Upper lobe of left lung (tissue), 6 donors: ENCODE measurements around the gene CAB39. TPM values are rescaled to one million over a fixed set of nuclear protein-coding genes. Genes with fewer than 3 reads are reported as not detected.
A peak's percentile ranks its signal among the peaks of the same experiment; 100 is the strongest.

Source experiments
- ATAC-seq, 2 donors: fragments of 200-7000 bp; cut with Tn5 transposase; one replicate each; pipeline ENCODE4 v1.9.1; 2022; ENCODE audit warnings: mild to moderate bottlenecking in 2 of 2, moderate library complexity in 2 of 2; ENCODE audit not compliant: low FRiP score in 2 of 2
- DNase-seq, 2 donors: peaks; one replicate each; pipeline ENCODE4 v3.0.0-alpha.2; 2019 to 2020
- H3K27ac ChIP-seq, 4 donors: fragments of 200-600 bp; sonication (generic); one replicate each; pipeline ENCODE4 v1.5.1; 2016 to 2019
- H3K27me3 ChIP-seq, 4 donors: fragments of 200-600 bp; sonication (generic); one replicate each; pipeline ENCODE4 v1.5.1; 2017 to 2019
- H3K36me3 ChIP-seq, 4 donors: fragments of 200-600 bp; sonication (generic); one replicate each; pipeline ENCODE4 v1.5.1; 2016 to 2019
- H3K4me1 ChIP-seq, 4 donors: fragments of 200-600 bp; sonication (generic); one replicate each; pipeline ENCODE4 v1.5.1; 2018 to 2019
- H3K4me3 ChIP-seq, 4 donors: fragments of 200-600 bp; sonication (generic); one replicate each; pipeline ENCODE4 v1.5.1; 2017 to 2019; ENCODE audit warnings: mild to moderate bottlenecking in 2 of 4, moderate library complexity in 1 of 4
- H3K9me3 ChIP-seq, 4 donors: fragments of 200-600 bp; sonication (generic); one replicate each; pipeline ENCODE4 v1.5.1; 2018 to 2019
- CTCF ChIP-seq, 6 experiments: fragments of 450-650 bp in 4 of 6; fragments of 200-600 bp in 2 of 6; sonication (generic) in 2 of 6; IDR thresholded peaks; one replicate each; pipeline ENCODE4 v1.5.1; 2016 to 2019; ENCODE audit warnings: antibody characterized with exemption in 6 of 6
- EP300 ChIP-seq, 4 donors: sonication (generic); formaldehyde crosslinking; IDR thresholded peaks; one replicate each; pipeline ENCODE4 v1.5.1; 2017; ENCODE audit warnings: antibody characterized with exemption in 4 of 4, control low read depth in 2 of 4
- POLR2A ChIP-seq, 4 donors: fragments of 450-650 bp; IDR thresholded peaks; one replicate each; pipeline ENCODE4 v1.5.1; 2016 to 2017; ENCODE audit warnings: antibody characterized with exemption in 4 of 4, mild to moderate bottlenecking in 2 of 4
- POLR2AphosphoS5 ChIP-seq, 2 donors: sonication (generic); formaldehyde crosslinking; IDR thresholded peaks; one replicate each; pipeline ENCODE4 v1.5.1; 2017; ENCODE audit warnings: antibody characterized with exemption in 2 of 2
- WGBS, 2 donors: methylation state at CpG; one replicate each; pipeline ENCODE4 v1.1.5; 2017 to 2018; 5-methylcytosine and 5-hydroxymethylcytosine counted together
- total RNA-seq, 6 donors: library from RNA; depleted of rRNA in 4 of 6; stranded (reverse); fragments of >200 nt in 4 of 6; gene quantifications; one replicate each; pipeline versions ENCODE4 v1.1.0 to v1.2.1, GENCODE V29; 2016 to 2021
- donor health status: DM: no; HTN: no; CAD: no; lungs with moderate emphysema.
- donor health status: DM: no; HTN: yes; CAD: no; lungs with severe emphysema.

The CAB39 gene
- total RNA-seq, 6 donors from 2014 or later: 56.5 to 125 (median 76.7) TPM

- Histone ChIP-seq H3K4me3 (no peak overlapping the region), H3K27me3 (no peaks in the 10 kb centered on the region), H3K27ac (no peak overlapping the region), H3K9me3 (peaks cover 0 to 7% (median 3%) of the 10 kb centered on the region in 4 donors), H3K36me3 (no peaks in the 10 kb centered on the region), H3K4me1 (peaks cover 0 to 5% (median 2%) of the 10 kb centered on the region in 4 donors)
- no peak for ATAC-seq
- no peak for TF ChIP-seq EP300 (IDR thresholded peaks at IDR 0.05)
- no peak for TF ChIP-seq POLR2AphosphoS5 (IDR thresholded peaks at IDR 0.05)
- TF ChIP-seq POLR2A (IDR thresholded peaks at IDR 0.05): no peak
- TF ChIP-seq CTCF (IDR thresholded peaks at IDR 0.05): no peak
- DNase-seq: no peak
- 76% methylated on average over 4 of the region's 4 CpGs for WGBS, 2 donors
Observed at GRCh38 chr2:230843132-230843531, 130.5 kb downstream of the CAB39 start.

- no peak overlapping the region for H3K27ac ChIP-seq
- H3K4me1 ChIP-seq: peaks cover 0 to 6% (median 2%) of the 10 kb centered on the region in 4 donors
- ATAC-seq: no peak
- no peaks in the 10 kb centered on the region for H3K9me3 ChIP-seq
- no peak for DNase-seq
- no peak for TF ChIP-seq POLR2A (IDR thresholded peaks at IDR 0.05)
- TF ChIP-seq EP300 (IDR thresholded peaks at IDR 0.05): no peak
- no peak for TF ChIP-seq POLR2AphosphoS5 (IDR thresholded peaks at IDR 0.05)
- TF ChIP-seq CTCF (IDR thresholded peaks at IDR 0.05): no peak
- H3K36me3 ChIP-seq: no peaks in the 10 kb centered on the region
- no peaks in the 10 kb centered on the region for H3K27me3 ChIP-seq
- H3K4me3 ChIP-seq: no peak overlapping the region
- 96 to 98% methylated on average over 6 of the region's 6 CpGs for WGBS, 2 donors
Observed at GRCh38 chr2:230846360-230846759, 133.7 kb downstream of the CAB39 start.

- H3K9me3 ChIP-seq: no peaks in the 10 kb centered on the region
- H3K27ac ChIP-seq: no peak overlapping the region
- TF ChIP-seq POLR2A (IDR thresholded peaks at IDR 0.05) (no peak), POLR2AphosphoS5 (IDR thresholded peaks at IDR 0.05) (no peak), CTCF (IDR thresholded peaks at IDR 0.05) (peak; percentile 79 to 88 (median 84)), EP300 (IDR thresholded peaks at IDR 0.05) (no peak)
- peak; percentile 91 to 95 for ATAC-seq
- no peaks in the 10 kb centered on the region for H3K36me3 ChIP-seq
- H3K27me3 ChIP-seq: no peaks in the 10 kb centered on the region
- DNase-seq: peak; percentile 91 to 97
- peaks cover 0 to 6% (median 2%) of the 10 kb centered on the region in 4 donors for H3K4me1 ChIP-seq
- H3K4me3 ChIP-seq: peak overlapping the region in 1 of 4 donors; percentile 4
- 13 to 18% methylated on average over 21 to 32 of the region's 32 CpGs for WGBS, 2 donors
Observed at GRCh38 chr2:230847883-230848388, 135.3 kb downstream of the CAB39 start.

- no peaks in the 10 kb centered on the region for H3K27me3 ChIP-seq
- peak; percentile 52 to 57 for ATAC-seq
- WGBS, 2 donors: 60 to 72% methylated on average over 40 of the region's 40 CpGs
- DNase-seq: peak; percentile 64 to 92
- H3K4me3 ChIP-seq: no peak overlapping the region
- H3K27ac ChIP-seq: no peak overlapping the region
- peaks cover 0 to 6% (median 2%) of the 10 kb centered on the region in 4 donors for H3K4me1 ChIP-seq
- H3K36me3 ChIP-seq: no peaks in the 10 kb centered on the region
- TF ChIP-seq POLR2AphosphoS5 (IDR thresholded peaks at IDR 0.05) (no peak), CTCF (IDR thresholded peaks at IDR 0.05) (peak; percentile 63 to 88 (median 72))
- H3K9me3 ChIP-seq: no peaks in the 10 kb centered on the region
Observed at GRCh38 chr2:230849633-230850357, 137.2 kb downstream of the CAB39 start.

- Histone ChIP-seq H3K4me1 (peaks cover 0 to 6% (median 2%) of the 10 kb centered on the region in 4 donors), H3K4me3 (no peak overlapping the region), H3K27me3 (no peaks in the 10 kb centered on the region), H3K9me3 (no peaks in the 10 kb centered on the region), H3K27ac (no peak overlapping the region), H3K36me3 (no peaks in the 10 kb centered on the region)
- DNase-seq: no peak
- ATAC-seq: no peak
- TF ChIP-seq POLR2AphosphoS5 (IDR thresholded peaks at IDR 0.05): no peak
- TF ChIP-seq EP300 (IDR thresholded peaks at IDR 0.05): no peak
- no peak for TF ChIP-seq POLR2A (IDR thresholded peaks at IDR 0.05)
- TF ChIP-seq CTCF (IDR thresholded peaks at IDR 0.05): no peak
- 56 to 79% methylated on average over 7 of the region's 7 CpGs for WGBS, 2 donors
Observed at GRCh38 chr2:230850358-230850658, 137.7 kb downstream of the CAB39 start.
